Measurements from ENCODE around the gene CFAP99.

DNA sequence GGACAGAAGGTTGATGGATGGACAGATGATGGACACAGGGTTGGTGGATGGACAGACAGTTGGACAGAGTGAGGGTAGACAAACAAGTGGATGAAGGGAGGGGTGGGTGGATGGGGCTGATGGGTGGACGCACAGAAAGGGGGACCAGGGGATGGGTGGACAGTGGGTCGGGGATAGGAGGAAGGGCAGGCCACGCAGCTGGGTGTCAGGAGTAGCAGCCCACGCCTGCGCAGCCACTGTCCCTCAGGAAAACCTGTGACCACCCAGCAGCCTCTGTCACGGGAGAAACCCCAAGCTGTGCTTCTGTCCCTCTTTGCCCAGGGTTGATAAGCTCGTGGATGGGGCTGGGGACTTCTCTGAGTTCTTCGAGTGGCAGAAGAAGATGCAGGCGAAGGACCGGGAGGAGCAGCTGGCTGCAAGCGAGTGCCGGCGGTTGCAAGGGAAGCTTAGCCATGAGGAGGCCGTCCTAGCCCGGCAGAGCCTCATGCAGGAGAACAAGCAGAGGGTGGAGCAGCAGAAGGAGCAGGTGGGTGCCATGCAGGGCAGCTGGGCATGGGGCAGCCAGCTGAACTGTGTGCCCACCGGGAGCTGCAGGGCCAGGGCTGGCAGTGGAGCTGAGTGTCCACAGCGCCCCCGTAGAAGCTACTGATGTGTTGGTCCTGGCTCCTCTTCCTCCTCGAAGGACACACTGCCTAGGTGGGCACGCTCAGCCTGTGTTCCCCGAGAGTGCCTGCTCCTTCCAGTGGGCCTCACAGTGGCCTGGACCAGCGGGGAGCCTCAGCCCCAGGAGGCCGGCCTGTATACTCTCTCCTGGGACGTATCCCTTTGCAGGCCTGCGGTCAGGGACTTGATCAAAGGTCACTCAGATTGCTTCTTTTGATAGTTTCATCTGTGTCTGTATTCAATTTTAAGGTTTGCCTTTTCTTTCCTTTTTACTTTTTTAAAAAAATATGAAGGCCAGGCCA, 33.3 kb downstream of the CFAP99 start:
- TF ChIP-seq, protein P1, sequence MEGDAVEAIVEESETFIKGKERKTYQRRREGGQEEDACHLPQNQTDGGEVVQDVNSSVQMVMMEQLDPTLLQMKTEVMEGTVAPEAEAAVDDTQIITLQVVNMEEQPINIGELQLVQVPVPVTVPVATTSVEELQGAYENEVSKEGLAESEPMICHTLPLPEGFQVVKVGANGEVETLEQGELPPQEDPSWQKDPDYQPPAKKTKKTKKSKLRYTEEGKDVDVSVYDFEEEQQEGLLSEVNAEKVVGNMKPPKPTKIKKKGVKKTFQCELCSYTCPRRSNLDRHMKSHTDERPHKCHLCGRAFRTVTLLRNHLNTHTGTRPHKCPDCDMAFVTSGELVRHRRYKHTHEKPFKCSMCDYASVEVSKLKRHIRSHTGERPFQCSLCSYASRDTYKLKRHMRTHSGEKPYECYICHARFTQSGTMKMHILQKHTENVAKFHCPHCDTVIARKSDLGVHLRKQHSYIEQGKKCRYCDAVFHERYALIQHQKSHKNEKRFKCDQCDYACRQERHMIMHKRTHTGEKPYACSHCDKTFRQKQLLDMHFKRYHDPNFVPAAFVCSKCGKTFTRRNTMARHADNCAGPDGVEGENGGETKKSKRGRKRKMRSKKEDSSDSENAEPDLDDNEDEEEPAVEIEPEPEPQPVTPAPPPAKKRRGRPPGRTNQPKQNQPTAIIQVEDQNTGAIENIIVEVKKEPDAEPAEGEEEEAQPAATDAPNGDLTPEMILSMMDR (conservative IDR thresholded peaks at IDR 0.05; ENCODE audit: low read depth, low read length), result no peak
- no peak for TF ChIP-seq RAD21 (IDR thresholded peaks at IDR 0.05; ENCODE audit: low read length)
- TF ChIP-seq FOS (IDR thresholded peaks at IDR 0.05; ENCODE audit: low read depth, low read length), result no peak
- TF ChIP-seq CHD1 (IDR thresholded peaks at IDR 0.05; ENCODE audit: low read depth, low read length), result no peak
- no peak for TF ChIP-seq BHLHE40 (IDR thresholded peaks at IDR 0.05; ENCODE audit: low read depth, low read length)

Measured in IMR-90 (cell line).